OCI-LY1 (cell line): ENCODE results near the gene KCNT1.

ENCODE experiments used
- CTCF ChIP-seq: fragments of 200-600 bp; sonication (generic), shearing (Covaris generic); IDR thresholded peaks from 2 replicates; pipeline ENCODE4 v1.5.1; 2017; ENCODE audit warnings: mild to moderate bottlenecking, antibody characterized with exemption, low read length, moderate library complexity, mixed read lengths
- EZH2 ChIP-seq: fragments of 200-600 bp; sonication (generic), shearing (Covaris generic); IDR thresholded peaks from 2 replicates; pipeline ENCODE4 v1.8.0; 2017; ENCODE audit warnings: borderline replicate concordance, mixed run types, mild to moderate bottlenecking, antibody characterized with exemption, low read length, moderate library complexity, mixed read lengths

DNA sequence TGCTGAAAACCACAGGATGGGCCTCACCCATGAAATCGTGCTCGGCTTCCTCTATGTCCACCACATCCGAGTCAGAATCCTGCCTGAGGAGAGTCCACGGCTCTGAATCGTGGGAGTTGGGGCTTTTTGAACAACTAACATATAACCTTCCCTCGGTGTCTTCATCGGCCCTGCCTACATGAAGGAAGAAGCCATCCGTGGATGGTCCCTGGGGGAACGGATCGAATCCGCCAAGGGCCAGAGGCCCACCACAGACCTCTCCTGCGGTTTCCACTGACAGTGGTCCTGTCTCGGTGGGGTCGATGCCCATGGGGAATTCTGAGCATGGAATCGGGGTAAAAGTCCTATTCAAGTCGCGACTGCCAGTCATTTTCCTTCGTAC, 120.4 kb downstream of the KCNT1 start:
- no peak for TF ChIP-seq CTCF
- no peak for TF ChIP-seq EZH2
